GM20000 (cell line): ENCODE data around the gene GPX4.

Experiments used
- DNase-seq: peaks from one replicate; pipeline ENCODE4 v3.0.0; 2012; ENCODE audit warnings: low spot score
- CTCF ChIP-seq: IDR thresholded peaks from 2 replicates; pipeline ENCODE4 v1.5.1; 2012; ENCODE audit warnings: mild to moderate bottlenecking, control low read depth; ENCODE audit errors: extremely low read depth, missing control alignments

Gene GPX4

DNA sequence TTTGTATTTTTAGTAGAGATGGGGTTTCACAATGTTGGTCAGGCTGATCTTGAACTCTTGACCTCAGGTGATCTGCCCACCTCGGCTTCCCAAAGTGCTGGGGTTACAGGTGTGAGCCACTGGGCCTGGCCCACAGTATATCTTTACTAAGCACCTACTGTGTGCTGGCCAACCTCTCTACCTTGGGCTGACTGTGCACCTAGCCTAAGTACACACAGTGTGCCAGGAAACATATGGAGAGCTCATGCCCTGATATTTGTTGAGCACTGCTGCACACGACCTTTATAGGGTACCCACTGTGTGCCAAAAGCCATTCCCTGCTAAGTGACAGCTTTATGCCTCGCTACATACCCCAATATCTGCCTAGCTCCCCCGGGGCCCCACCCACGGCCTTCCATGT, 43.1 kb upstream of the GPX4 start:
- DNase-seq, result no peak
- no peak for TF ChIP-seq CTCF

DNA sequence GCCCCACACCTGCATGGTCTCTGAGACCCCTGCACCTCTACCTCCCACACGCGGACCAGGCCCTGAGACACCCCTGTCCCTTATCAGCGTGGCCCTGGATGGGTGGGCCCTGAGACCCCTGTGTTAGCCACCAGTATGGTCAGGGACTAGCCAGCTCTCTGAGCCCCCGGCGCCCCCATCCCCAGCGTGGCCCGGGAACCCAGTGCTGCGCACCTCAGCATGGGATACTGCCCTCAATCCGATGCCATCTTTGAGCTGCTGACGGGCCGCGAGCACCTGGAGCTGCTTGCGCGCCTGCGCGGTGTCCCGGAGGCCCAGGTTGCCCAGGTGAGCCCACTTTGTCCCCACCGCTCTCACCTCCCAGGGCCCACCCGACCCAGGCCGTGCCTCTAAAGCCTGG, 41.8 kb upstream of the GPX4 start:
- TF ChIP-seq CTCF, result no peak
- DNase-seq, result no peak

- no peak for TF ChIP-seq CTCF
- DNase-seq, result peak; percentile 75
Measured at GRCh38 chr19:1062387-1063029, 41.3 kb upstream of the GPX4 start.

- TF ChIP-seq CTCF, result no peak
- peak; percentile 71 for DNase-seq
Measured at GRCh38 chr19:1063030-1063908, 40.5 kb upstream of the GPX4 start.

- no peak for TF ChIP-seq CTCF
- no peak for DNase-seq
Measured at GRCh38 chr19:1063909-1064660, 39.7 kb upstream of the GPX4 start.

GRCh38 chr19:1064661-1065605, 38.9 kb upstream of the GPX4 start:
- peak; percentile 87 for TF ChIP-seq CTCF
- DNase-seq, result peak; percentile 86
